Colonic mucosa (tissue), 4 donors: ENCODE results near the gene CDK5R1. TPM values are rescaled to one million over a fixed set of nuclear protein-coding genes. Genes with fewer than 3 reads are reported as not detected.

ENCODE experiments used
- DNase-seq: peaks from one replicate; pipeline ENCODE4 v3.0.0-alpha.2; 2020
- H3K27ac ChIP-seq: fragments of 200-600 bp; one replicate; pipeline ENCODE4 v1.8.0; 2021
- H3K27me3 ChIP-seq: fragments of 200-600 bp; one replicate; pipeline ENCODE4 v1.8.0; 2021
- H3K36me3 ChIP-seq: fragments of 200-600 bp; one replicate; pipeline ENCODE4 v1.8.0; 2021
- H3K4me1 ChIP-seq: fragments of 200-600 bp; one replicate; pipeline ENCODE4 v1.8.0; 2021; ENCODE audit warnings: mild to moderate bottlenecking
- H3K4me3 ChIP-seq: fragments of 200-600 bp; one replicate; pipeline ENCODE4 v1.8.0; 2021
- H3K9ac ChIP-seq, 2 donors: one replicate each; pipeline ENCODE4 v1.7.0; 2013; ENCODE audit warnings: control low read depth in 2 of 2, low read depth in 2 of 2, low read length in 2 of 2
- H3K9me3 ChIP-seq: fragments of 200-600 bp; one replicate; pipeline ENCODE4 v1.8.0; 2021
- CTCF ChIP-seq: fragments of 200-600 bp; IDR thresholded peaks from one replicate; pipeline ENCODE4 v1.8.0; 2022; ENCODE audit warnings: antibody characterized with exemption, mild to moderate bottlenecking
- intact Hi-C: fragments of 100-400 bp; cut with DNase I; formaldehyde crosslinking; loops from one replicate; pipeline ENCODE4 v1.14.1; 2022
- total RNA-seq, 2 donors: library from RNA; stranded (reverse); fragmentation: NEBNext Ultra II Directional in 1 of 2; extraction: Animal tissue kit (Norgen Biotek cat#: 25700) in 1 of 2; gene quantifications; one replicate each; pipeline ENCODE4 v1.2.1, GENCODE V29; 2021
- donor health status: healthy.
- donor health status: DM: no; HTN: no; CAD: no.
- donor health status: DM: no; HTN: no; CAD: no.

Gene CDK5R1
- total RNA-seq, 2 donors from 2014 or later = 0.98 to 1.4 TPM

- peak; percentile 70 for DNase-seq
- Histone ChIP-seq H3K4me1 (no peaks in the 10 kb centered on the region), H3K9ac (peak overlapping the region; percentile 47 to 53), H3K36me3 (no peaks in the 10 kb centered on the region), H3K9me3 (no peaks in the 10 kb centered on the region), H3K4me3 (peak overlapping the region; percentile 32), H3K27ac (no peak overlapping the region), H3K27me3 (no peaks in the 10 kb centered on the region)
- TF ChIP-seq CTCF = no peak
- intact Hi-C loops = loop anchor here (10.0 kb wide), 1 partner anchor 269 kb away; no protein-coding TSS in a partner anchor
Measured at GRCh38 chr17:32486111-32486700, 587 bp upstream of the CDK5R1 start.

DNA sequence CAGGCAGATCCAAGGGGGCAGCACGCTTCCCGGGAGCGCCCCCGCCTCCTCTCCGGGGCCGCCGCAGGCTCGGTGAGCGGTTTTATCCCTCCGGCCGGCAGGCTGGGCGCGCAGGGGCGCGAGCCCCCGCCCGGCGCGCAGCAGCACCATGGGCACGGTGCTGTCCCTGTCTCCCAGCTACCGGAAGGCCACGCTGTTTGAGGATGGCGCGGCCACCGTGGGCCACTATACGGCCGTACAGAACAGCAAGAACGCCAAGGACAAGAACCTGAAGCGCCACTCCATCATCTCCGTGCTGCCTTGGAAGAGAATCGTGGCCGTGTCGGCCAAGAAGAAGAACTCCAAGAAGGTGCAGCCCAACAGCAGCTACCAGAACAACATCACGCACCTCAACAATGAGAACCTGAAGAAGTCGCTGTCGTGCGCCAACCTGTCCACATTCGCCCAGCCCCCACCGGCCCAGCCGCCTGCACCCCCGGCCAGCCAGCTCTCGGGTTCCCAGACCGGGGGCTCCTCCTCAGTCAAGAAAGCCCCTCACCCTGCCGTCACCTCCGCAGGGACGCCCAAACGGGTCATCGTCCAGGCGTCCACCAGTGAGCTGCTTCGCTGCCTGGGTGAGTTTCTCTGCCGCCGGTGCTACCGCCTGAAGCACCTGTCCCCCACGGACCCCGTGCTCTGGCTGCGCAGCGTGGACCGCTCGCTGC, 832 bp downstream of the CDK5R1 start:
- Histone ChIP-seq H3K9me3 (no peaks in the 10 kb centered on the region), H3K9ac (peak overlapping the region; percentile 48 to 59), H3K4me3 (peak overlapping the region; percentile 52), H3K27ac (no peak overlapping the region), H3K36me3 (no peaks in the 10 kb centered on the region), H3K27me3 (no peaks in the 10 kb centered on the region), H3K4me1 (no peaks in the 10 kb centered on the region)
- DNase-seq = no peak
- TF ChIP-seq CTCF = no peak
- intact Hi-C loops = loop anchor here (10.0 kb wide), 1 partner anchor 267 kb away; no protein-coding TSS in a partner anchor

- H3K9ac ChIP-seq = no peak overlapping the region
- H3K27ac ChIP-seq = no peak overlapping the region
- no peak for DNase-seq
- H3K27me3 ChIP-seq = no peaks in the 10 kb centered on the region
- H3K9me3 ChIP-seq = no peaks in the 10 kb centered on the region
- no peak for TF ChIP-seq CTCF
- intact Hi-C loops = loop anchor here (10.0 kb wide), 1 partner anchor 267 kb away; no protein-coding TSS in a partner anchor
- H3K4me3 ChIP-seq = no peak overlapping the region
- H3K36me3 ChIP-seq = no peaks in the 10 kb centered on the region
- no peaks in the 10 kb centered on the region for H3K4me1 ChIP-seq
Measured at GRCh38 chr17:32488177-32488542, 1.4 kb downstream of the CDK5R1 start.

DNA sequence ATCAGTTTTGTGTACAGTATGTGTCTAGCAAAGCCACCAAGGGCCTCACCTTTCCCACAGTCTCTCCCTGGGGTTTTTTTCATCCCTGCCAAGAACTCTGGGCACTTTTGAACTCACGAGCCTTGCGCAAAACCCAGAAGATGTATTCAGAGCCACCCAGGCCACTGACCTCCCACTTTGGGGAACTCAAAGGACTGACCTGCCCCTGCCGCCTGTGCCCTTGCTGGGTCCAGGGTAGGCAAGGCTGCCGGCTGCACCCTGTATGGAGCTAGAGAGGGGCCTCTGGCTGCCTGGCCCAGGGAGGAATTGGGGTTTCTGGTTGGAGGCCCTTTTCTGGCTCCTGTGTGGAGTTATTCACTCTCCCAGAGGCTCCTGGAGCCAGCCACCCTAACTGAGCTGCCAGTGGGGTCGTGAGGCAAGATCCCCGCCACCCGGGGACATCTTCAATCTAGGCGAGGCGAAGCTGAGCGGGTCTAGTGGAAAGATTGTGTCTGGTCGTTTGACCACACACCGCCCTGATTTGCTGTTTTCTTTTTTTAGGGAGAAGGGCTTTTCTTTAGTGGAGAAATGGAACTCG, 1.9 kb downstream of the CDK5R1 start:
- no peaks in the 10 kb centered on the region for H3K9me3 ChIP-seq
- H3K4me3 ChIP-seq = no peak overlapping the region
- TF ChIP-seq CTCF = no peak
- no peak overlapping the region for H3K27ac ChIP-seq
- no peaks in the 10 kb centered on the region for H3K4me1 ChIP-seq
- intact Hi-C loops = loop anchor here (10.0 kb wide), 1 partner anchor 266 kb away; no protein-coding TSS in a partner anchor
- no peaks in the 10 kb centered on the region for H3K36me3 ChIP-seq
- DNase-seq = no peak
- no peaks in the 10 kb centered on the region for H3K27me3 ChIP-seq
- H3K9ac ChIP-seq = no peak overlapping the region

DNA sequence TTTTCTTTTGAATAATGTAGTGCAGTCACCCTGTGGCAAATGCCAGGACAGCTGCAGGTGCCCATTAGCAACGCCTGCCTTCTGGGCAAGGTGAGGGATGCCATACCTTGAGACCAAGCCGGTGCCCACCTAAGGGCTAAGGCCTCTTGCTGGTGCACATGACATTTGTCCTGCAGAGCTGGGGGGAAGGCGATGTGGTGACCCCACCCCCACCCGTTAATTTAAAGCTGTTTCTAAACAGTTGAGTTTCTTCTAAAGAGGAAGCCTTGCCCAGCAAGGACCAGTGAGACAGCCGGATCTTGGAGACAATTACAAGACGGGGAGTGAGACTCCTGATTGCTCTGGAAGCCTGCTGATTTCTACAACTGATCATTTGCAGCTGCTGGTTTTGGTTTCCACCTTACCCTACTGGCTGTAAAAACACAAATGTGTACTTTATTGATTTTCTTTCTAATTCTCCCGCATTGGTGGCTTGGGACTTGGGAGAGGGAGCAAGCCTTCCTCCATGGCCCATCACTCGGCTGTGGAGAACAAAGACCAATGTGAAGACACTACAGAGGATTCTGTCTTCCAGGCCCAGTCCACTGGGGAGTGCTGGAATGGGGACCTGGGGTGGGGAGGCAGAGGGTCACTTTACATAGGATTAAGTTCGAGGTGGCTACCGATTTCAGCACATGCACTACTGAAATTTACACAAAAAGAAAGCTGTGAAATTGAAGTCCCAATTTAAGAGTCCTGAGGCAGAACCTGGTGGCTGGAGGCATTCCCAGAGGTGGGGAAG, 2.7 kb downstream of the CDK5R1 start:
- no peak for TF ChIP-seq CTCF
- no peak for DNase-seq
- intact Hi-C loops = loop anchor here (10.0 kb wide), 1 partner anchor 265 kb away; no protein-coding TSS in a partner anchor
- no peak overlapping the region for H3K27ac ChIP-seq
- no peak overlapping the region for H3K4me3 ChIP-seq
- H3K9me3 ChIP-seq = no peaks in the 10 kb centered on the region
- no peak overlapping the region for H3K9ac ChIP-seq
- no peaks in the 10 kb centered on the region for H3K27me3 ChIP-seq
- no peaks in the 10 kb centered on the region for H3K4me1 ChIP-seq
- H3K36me3 ChIP-seq = no peaks in the 10 kb centered on the region
